Measurements from ENCODE around the gene PTPRR.

DNA sequence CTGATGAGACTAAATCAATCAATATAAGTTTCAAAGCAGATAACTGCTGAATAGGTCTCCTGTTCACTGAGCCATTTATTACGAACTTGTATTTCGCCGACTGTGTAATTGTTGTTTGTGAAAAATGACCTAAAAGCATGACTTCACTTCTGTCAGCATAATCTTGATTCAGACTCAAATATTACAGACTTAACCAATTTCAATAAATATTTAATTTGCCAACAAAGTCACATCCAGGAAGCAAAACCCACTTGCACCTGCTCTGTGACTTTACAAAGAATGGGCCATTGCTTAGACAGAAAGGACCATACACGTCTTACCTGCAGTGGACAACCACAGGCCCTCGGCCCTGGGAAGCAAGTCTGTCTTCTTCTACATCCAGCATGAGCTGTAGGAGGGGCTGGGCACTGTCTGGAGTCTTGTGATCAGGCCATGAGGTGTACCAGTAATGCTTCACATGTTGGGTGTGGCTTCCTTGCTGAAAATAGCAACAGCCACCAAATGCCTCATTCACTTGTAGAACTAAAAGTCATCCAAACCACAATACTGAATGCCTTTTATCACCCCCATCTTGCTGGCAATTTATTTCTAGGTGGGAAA lies 259.8 kb downstream of the PTPRR start:
- TF ChIP-seq, protein P1, sequence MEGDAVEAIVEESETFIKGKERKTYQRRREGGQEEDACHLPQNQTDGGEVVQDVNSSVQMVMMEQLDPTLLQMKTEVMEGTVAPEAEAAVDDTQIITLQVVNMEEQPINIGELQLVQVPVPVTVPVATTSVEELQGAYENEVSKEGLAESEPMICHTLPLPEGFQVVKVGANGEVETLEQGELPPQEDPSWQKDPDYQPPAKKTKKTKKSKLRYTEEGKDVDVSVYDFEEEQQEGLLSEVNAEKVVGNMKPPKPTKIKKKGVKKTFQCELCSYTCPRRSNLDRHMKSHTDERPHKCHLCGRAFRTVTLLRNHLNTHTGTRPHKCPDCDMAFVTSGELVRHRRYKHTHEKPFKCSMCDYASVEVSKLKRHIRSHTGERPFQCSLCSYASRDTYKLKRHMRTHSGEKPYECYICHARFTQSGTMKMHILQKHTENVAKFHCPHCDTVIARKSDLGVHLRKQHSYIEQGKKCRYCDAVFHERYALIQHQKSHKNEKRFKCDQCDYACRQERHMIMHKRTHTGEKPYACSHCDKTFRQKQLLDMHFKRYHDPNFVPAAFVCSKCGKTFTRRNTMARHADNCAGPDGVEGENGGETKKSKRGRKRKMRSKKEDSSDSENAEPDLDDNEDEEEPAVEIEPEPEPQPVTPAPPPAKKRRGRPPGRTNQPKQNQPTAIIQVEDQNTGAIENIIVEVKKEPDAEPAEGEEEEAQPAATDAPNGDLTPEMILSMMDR (IDR thresholded peaks at IDR 0.05): no peak
- TF ChIP-seq EP300 (IDR thresholded peaks at IDR 0.05) (no peak), POLR2A (IDR thresholded peaks at IDR 0.05) (no peak)

All from ovary (tissue), 3 donors.